ENCODE measurements around the gene ACAD10. TPM values are rescaled to one million over a fixed set of nuclear protein-coding genes. Genes with fewer than 3 reads are reported as not detected.

The ACAD10 gene
- total RNA-seq, 1 donor from 2014 or later = 23.3 TPM

DNA sequence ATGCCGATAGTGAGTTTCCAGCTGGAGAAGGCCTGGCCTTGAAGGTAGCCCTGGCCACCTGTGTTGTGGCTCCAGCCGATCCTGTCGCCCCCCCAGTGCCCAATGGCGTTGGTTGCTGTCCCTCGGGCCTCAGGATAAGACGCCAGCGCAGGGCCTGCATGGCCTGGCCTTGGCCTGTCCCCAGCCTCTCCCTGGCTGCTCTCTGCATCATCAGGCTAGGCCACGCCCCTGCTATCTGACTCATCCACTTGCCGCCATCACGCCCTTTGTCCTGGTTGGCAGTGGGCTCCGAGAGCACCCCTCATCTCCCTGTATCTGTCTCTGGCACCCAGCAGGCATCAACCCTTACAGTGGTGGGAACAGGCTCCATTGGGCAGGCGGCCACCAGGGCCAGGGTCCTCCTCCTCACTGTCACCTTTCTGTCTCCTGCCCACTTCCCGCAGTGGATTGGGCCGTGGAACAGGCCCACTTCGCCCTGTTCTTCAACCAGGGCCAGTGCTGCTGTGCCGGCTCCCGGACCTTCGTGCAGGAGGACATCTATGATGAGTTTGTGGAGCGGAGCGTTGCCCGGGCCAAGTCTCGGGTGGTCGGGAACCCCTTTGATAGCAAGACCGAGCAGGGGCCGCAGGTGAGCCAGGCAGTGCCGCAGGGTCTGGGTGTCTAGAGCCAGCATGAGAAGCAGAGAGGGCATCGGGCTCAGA is 106.5 kb downstream of the ACAD10 start:
- Histone ChIP-seq H3K27ac (peak overlapping the region; percentile 42), H3K27me3 (no peaks in the 10 kb centered on the region), H3K36me3 (peaks cover 94% of the 10 kb centered on the region), H3K4me1 (peaks cover 10% of the 10 kb centered on the region), H3K9me3 (no peaks in the 10 kb centered on the region), H3K4me3 (no peak overlapping the region)
- intact Hi-C loops (cut with DNase I) = loop anchor here (10.0 kb wide), 1 partner anchor 48 kb away; no protein-coding TSS in a partner anchor
- TF ChIP-seq, protein P1, sequence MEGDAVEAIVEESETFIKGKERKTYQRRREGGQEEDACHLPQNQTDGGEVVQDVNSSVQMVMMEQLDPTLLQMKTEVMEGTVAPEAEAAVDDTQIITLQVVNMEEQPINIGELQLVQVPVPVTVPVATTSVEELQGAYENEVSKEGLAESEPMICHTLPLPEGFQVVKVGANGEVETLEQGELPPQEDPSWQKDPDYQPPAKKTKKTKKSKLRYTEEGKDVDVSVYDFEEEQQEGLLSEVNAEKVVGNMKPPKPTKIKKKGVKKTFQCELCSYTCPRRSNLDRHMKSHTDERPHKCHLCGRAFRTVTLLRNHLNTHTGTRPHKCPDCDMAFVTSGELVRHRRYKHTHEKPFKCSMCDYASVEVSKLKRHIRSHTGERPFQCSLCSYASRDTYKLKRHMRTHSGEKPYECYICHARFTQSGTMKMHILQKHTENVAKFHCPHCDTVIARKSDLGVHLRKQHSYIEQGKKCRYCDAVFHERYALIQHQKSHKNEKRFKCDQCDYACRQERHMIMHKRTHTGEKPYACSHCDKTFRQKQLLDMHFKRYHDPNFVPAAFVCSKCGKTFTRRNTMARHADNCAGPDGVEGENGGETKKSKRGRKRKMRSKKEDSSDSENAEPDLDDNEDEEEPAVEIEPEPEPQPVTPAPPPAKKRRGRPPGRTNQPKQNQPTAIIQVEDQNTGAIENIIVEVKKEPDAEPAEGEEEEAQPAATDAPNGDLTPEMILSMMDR (IDR thresholded peaks at IDR 0.05) = no peak
- DNase-seq (peak; percentile 64), ATAC-seq (peak; percentile 56)

- DNase-seq (no peak), ATAC-seq (peak; percentile 6)
- no peak overlapping the region for H3K4me3 ChIP-seq
- H3K36me3 ChIP-seq = peaks cover 95% of the 10 kb centered on the region
- TF ChIP-seq, protein P1 (IDR thresholded peaks at IDR 0.05) = no peak
- no peaks in the 10 kb centered on the region for H3K27me3 ChIP-seq
- peaks cover 8% of the 10 kb centered on the region for H3K4me1 ChIP-seq
- intact Hi-C loops (cut with DNase I) = loop anchor here (10.0 kb wide), 1 partner anchor 48 kb away; no protein-coding TSS in a partner anchor
- H3K27ac ChIP-seq = no peak overlapping the region
- no peaks in the 10 kb centered on the region for H3K9me3 ChIP-seq
Measured at GRCh38 chr12:111792856-111793235, 107.0 kb downstream of the ACAD10 start.

DNA sequence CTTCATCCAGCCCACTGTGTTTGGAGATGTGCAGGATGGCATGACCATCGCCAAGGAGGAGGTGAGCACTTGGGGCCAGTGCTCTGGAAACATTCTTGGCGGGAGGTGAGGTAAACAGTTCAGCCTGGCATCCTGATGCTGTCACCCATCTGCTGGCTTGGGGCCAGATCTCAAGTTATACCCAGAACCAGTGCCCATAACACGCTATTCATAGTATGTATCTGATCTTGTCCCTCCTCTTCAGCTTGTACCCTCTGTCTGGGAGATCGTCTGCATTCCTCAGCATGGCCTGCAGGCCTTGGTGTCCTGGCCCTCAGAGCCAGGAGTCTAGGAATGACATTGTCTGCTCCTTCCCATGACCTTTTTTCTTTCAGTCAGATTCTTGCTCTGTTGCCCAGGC is 112.3 kb downstream of the ACAD10 start:
- intact Hi-C loops (cut with DNase I) = loop anchor here (10.0 kb wide), 1 partner anchor 53 kb away; no protein-coding TSS in a partner anchor
- Histone ChIP-seq H3K4me3 (no peak overlapping the region), H3K36me3 (peaks cover 97% of the 10 kb centered on the region), H3K27me3 (no peaks in the 10 kb centered on the region), H3K4me1 (no peaks in the 10 kb centered on the region), H3K9me3 (no peaks in the 10 kb centered on the region), H3K27ac (no peak overlapping the region)
- TF ChIP-seq, protein P1 (IDR thresholded peaks at IDR 0.05) = no peak
- ATAC-seq = no peak
- DNase-seq = no peak

DNA sequence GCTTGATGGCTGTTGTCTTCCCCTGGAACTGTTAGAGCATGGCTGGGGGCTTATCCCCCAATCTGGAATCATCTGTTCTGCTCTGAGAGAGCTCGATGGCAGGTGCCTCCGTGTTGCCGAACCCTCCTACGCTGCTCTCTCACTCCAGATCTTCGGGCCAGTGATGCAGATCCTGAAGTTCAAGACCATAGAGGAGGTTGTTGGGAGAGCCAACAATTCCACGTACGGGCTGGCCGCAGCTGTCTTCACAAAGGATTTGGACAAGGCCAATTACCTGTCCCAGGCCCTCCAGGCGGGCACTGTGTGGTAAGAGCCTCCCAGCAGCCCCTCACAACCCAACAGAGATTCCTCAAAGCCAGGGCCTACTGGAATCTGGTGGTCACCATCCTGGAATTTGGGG is 113.9 kb downstream of the ACAD10 start:
- Histone ChIP-seq H3K9me3 (no peaks in the 10 kb centered on the region), H3K36me3 (peaks cover 97% of the 10 kb centered on the region), H3K4me3 (no peak overlapping the region), H3K27me3 (no peaks in the 10 kb centered on the region), H3K27ac (no peak overlapping the region), H3K4me1 (no peaks in the 10 kb centered on the region)
- TF ChIP-seq, protein P1 (IDR thresholded peaks at IDR 0.05) = no peak
- ATAC-seq (no peak), DNase-seq (no peak)
- intact Hi-C loops (cut with DNase I) = loop anchor here (10.0 kb wide), 1 partner anchor 55 kb away; no protein-coding TSS in a partner anchor

GRCh38 chr12:111803038-111803626 is 117.3 kb downstream of the ACAD10 start:
- TF ChIP-seq, protein P1 (IDR thresholded peaks at IDR 0.05) = no peak
- no peaks in the 10 kb centered on the region for H3K4me1 ChIP-seq

More at GRCh38 chr12:111803038-111803626, 117.3 kb downstream of the ACAD10 start:
- intact Hi-C loops (cut with DNase I) = no loop called here
- DNase-seq (no peak), ATAC-seq (no peak)
- no peak overlapping the region for H3K27ac ChIP-seq
- H3K36me3 ChIP-seq = peaks cover 97% of the 10 kb centered on the region
- H3K4me3 ChIP-seq = no peak overlapping the region
- H3K9me3 ChIP-seq = no peaks in the 10 kb centered on the region
- no peaks in the 10 kb centered on the region for H3K27me3 ChIP-seq

All from upper lobe of right lung (tissue), 1 donor.